GM21423 (cell line): ENCODE measurements around the gene ERGIC1.

ENCODE experiments used
- ATAC-seq: cut with Tn5 transposase; IDR thresholded peaks from one replicate; pipeline ENCODE4 v1.9.1; 2021; ENCODE audit warnings: mild to moderate bottlenecking, moderate library complexity; ENCODE audit not compliant: unreplicated experiment

The ERGIC1 gene

DNA sequence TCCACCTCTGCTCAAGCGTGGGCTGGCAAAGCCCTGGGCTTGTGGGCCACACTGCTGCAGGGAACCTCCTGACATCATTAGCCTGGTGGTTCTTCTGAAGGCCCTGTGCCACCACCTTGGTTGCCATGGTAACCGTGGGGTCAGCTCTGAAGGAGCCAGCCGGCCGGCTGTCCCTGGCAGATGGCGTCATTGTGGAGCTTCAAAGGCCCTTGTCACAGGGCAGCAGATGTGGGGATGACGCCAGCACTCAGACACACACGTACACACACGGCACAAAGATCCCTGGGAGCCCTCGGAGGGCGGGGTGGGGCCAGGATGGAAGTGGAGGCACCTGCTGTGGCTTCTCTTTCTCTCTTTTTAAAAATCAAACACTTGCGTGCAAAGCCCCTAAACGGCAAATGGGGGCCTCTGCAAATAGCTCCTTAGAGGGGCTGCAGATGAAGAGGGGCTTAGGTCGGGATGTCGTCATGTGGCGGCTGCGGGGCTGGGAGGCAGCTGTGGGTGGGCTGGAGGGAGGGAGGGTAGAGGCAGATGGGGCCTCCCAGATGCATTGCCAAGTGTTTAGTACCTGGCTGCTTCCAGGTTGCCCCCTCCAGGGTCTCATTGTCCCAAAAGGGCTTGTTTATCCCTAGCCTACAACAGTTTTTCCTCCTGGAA lies 105.7 kb downstream of the ERGIC1 start:
- ATAC-seq = no peak

GRCh38 chr5:172940268-172941066 lies 106.4 kb downstream of the ERGIC1 start:
- no peak for ATAC-seq

- no peak for ATAC-seq
These were observed 107.0 kb downstream of the ERGIC1 start for GRCh38 chr5:172941067-172941516.

DNA sequence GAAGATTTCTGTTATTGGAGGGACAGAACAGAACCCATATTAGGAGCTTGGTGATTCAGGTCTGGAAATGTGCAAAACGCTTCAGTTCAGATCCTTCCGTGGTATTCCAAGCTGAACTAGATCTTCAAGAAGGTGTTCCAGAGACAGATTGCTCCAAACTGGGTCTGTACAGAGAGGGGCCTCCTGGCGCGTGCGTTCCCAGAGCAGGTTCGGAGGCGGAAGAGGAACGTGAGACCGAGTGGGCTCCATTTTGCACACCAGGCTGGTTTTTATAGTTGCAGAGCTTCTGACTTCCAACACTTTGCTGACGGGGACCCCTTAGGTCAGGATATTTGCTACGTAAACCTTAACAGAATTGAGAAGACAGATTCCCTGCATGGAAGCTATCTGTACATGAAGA lies 108.5 kb downstream of the ERGIC1 start:
- no peak for ATAC-seq

DNA sequence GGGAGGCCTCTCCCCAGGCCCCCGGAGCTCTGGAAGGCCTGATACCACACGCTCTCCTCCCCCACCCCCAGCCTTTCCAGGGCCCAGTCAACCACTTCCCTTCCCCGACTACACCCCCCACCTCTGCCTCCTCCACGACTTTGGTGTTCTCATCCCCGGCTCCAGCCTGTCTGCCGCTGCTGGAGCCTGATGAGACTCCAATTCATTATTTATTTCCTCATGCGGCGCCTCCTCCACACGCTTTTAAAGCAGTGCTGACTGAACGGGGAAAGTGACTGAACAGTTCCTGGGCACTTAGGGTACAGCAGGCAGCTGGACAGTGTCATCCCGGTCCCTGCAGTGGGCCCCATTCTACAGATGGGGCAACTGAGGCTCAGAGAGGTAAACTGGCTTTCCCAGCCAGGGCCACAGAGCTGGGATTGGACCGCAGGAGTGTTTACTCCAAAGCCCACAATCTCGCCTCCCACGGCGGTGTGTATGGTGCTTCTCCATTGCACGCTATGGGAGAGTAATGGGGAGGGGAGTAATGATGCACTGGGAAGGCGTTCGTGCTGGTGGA lies 109.3 kb downstream of the ERGIC1 start:
- no peak for ATAC-seq

DNA sequence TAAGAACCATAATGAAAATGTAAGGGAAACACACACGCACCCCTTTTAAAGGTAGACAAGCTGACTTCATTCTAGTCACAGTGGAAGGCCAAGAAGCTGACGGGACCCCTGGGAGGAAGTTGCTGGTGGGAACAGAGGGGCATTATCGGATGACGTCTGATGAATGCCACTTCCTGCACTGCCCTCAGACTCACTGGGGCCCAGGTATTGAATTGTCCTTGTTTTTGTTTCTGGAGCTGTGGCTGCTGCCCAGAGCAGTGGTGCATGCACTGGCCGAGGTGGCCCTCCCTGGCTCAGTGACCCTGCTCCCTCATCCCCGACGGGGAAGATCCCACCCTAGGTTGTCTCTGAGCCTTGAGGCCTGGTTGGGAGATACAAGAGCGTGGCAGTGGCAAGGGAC lies 109.9 kb downstream of the ERGIC1 start:
- no peak for ATAC-seq

DNA sequence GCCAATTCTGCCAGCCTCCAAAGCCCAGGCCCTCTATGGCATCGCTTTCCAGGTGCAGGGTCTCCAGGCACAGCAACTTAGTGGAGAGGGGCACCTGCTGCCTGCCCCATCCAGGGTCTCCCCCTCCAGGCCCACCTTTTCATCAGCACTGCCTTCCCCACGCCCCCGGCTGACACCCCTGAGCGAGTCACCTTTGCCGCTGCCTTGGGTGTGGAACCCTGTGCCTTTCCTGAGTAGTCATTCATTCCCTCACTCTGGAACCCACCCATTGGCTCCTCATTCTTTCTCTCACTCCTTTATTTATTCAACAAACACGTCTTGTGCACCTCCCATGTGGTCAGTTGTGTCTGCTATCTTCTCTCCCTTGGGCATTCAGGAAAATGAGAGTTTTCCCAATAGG lies 110.7 kb downstream of the ERGIC1 start:
- no peak for ATAC-seq

GRCh38 chr5:172945151-172945550 lies 111.1 kb downstream of the ERGIC1 start:
- no peak for ATAC-seq

DNA sequence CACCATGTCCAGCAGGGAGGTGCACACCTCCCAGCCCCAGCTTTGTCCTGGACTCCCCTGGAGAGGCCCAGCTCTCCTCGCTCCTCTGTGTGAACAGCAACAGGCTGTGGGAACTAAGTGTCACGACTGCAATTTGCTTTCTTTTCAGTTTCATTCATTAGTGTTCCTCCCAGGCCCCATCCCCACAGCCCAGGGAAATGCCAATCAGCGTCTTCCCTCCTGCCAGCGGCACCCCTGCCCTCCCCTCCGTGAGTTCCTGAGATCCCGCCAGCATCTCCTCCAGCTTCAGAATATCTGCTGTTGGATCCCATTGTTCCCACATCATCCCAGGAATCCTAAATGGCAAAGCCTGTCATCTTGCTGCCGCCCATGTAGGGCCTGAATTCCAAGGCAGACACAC lies 112.1 kb downstream of the ERGIC1 start:
- ATAC-seq = no peak

- ATAC-seq = no peak
These were observed 115.4 kb downstream of the ERGIC1 start for GRCh38 chr5:172949426-172949825.

DNA sequence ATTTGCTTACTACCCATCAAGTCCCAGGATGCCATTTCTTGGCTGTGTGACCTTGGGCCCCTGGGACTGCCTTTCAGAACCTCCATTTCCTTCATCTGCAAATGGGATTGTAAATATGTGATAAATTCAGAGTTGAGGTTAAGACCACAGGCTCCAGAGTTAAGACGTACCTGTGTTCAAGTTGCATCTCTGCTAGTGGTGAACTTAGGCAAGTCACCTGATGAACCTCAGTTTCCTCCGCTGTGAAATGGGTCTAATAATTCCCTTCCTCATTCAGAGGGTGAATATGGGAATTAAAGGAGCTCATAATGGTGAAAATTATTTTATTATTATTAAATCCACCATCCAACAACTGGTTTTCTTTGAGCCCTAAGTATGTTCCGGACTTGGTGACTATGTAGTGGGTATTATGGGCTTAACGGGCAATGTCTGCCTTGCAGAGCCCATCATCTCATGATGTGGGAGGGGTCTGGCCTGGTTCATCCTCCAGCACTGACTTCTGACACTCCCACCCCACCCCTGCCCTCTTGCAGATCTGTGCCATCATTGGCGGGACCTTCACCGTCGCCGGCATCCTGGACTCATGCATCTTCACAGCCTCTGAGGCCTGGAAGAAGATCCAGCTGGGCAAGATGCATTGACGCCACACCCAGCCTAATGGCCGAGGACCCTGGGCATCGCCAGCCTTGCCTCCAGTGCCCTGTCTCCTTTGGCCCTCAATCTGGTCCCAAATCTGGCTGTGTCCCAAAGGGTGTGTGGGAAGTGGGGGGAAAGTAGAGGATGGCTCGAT lies 116.3 kb downstream of the ERGIC1 start:
- ATAC-seq = no peak

DNA sequence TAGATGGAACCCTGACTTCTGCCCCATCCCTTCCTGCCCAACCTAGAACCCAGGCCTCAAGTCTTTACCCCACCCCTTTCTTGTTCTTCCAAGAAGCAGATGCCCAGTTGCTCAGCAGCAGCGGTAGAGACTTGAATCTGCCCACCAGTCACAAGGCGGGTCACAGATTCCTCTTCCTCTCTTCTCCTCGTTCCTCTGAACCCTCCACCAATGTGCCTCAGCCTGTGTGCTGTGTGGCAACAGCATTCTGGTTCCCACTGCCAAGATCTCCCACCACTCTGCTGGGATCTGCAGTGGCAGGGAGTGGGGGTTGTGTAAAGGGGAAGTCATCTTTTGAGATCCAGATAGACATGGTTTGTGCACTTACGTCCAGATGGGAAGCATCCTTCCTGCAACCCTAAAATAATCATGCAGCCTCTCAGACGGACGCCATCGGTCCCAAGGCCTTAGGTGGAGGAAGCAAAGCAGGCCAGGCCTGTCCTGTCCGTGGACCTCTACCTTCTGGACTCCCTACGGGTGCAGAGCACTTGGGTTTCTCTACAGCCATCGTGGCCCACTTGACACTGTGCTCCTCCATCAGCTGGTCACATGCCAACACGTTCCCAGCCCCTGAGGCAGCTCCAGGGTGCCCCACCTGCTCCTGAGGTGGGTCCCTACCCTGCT lies 117.5 kb downstream of the ERGIC1 start:
- no peak for ATAC-seq

GRCh38 chr5:172952034-172952511 lies 118.0 kb downstream of the ERGIC1 start:
- ATAC-seq = no peak

- no peak for ATAC-seq
These were observed 120.0 kb downstream of the ERGIC1 start for GRCh38 chr5:172953776-172954675.

GRCh38 chr5:172954751-172955159 lies 120.7 kb downstream of the ERGIC1 start:
- ATAC-seq = no peak

DNA sequence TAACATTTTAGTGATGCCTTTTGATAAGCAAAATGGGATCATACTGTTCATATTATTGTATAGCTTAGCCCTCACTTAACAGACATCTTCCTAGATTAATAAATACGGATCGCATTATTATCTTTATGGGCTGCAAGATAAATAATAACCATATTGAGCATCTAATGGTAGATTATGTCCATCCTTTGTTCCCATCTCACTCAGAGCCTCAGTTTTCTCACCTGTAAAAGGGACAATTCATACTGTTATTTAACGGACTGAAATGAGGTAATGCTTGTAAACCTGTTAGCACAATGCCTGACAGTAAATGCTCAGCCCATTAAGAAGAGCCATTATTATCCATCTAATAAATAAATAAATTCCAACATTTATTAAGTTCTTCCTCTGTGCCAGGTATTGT lies 122.2 kb downstream of the ERGIC1 start:
- ATAC-seq = no peak

GRCh38 chr5:172956936-172957335 lies 122.9 kb downstream of the ERGIC1 start:
- ATAC-seq = no peak

DNA sequence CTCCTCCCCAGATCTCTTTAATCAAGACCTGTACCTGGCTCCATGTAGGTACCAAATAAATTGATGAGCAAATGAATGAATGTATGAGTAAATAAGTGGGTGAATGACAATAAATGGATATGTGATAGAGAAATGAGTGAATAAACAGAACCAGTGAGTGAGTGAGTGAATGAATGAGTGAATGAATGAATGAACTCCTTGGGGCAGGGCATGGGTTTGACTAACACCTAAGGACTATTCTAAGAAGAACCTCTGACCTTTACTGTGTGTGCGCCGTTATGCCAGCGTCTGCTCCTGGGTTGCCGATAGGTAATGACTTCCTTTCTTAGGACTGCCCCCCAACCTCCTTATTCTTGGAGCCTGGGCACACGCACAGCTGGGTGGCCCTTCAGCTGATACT lies 123.4 kb downstream of the ERGIC1 start:
- ATAC-seq = no peak

DNA sequence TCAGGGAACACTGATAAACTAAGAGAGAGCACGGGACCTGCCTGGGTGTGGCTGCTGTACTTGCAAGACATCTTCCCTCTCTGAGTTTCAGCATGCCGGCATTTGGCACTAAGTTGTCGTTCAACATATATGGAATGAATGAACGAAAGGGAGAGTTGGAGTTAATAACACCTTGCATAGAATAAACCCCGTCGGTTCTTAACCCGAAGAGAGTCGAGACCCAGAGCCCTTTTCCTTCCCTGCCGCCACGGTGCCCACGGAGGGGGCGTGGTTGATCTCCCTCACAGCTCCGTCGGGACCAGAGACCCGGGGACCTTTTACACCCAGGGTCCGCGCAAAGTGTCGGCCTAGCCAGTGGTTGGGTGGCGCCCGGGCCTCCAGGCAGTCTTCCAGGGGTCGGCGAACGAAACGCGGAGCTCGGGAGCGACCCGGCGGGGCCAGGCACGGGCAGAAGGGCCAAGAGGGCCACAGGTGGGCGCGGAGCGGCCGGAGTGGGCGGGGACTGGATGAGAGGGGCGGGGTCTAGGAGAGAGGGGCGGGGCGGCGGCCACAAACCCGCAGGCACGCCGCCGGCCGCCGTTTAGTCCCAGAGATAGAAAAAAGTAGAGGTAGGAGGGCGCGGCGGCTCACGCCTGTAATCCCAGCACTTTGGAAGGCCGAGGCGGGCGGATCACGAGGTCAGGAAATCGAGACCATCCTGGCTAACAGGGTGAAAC lies 124.4 kb downstream of the ERGIC1 start:
- ATAC-seq = peak; percentile 66
